Measurements from ENCODE around the gene TESK1.

TESK1 gene, protein sequence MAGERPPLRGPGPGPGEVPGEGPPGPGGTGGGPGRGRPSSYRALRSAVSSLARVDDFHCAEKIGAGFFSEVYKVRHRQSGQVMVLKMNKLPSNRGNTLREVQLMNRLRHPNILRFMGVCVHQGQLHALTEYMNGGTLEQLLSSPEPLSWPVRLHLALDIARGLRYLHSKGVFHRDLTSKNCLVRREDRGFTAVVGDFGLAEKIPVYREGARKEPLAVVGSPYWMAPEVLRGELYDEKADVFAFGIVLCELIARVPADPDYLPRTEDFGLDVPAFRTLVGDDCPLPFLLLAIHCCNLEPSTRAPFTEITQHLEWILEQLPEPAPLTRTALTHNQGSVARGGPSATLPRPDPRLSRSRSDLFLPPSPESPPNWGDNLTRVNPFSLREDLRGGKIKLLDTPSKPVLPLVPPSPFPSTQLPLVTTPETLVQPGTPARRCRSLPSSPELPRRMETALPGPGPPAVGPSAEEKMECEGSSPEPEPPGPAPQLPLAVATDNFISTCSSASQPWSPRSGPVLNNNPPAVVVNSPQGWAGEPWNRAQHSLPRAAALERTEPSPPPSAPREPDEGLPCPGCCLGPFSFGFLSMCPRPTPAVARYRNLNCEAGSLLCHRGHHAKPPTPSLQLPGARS

DNA sequence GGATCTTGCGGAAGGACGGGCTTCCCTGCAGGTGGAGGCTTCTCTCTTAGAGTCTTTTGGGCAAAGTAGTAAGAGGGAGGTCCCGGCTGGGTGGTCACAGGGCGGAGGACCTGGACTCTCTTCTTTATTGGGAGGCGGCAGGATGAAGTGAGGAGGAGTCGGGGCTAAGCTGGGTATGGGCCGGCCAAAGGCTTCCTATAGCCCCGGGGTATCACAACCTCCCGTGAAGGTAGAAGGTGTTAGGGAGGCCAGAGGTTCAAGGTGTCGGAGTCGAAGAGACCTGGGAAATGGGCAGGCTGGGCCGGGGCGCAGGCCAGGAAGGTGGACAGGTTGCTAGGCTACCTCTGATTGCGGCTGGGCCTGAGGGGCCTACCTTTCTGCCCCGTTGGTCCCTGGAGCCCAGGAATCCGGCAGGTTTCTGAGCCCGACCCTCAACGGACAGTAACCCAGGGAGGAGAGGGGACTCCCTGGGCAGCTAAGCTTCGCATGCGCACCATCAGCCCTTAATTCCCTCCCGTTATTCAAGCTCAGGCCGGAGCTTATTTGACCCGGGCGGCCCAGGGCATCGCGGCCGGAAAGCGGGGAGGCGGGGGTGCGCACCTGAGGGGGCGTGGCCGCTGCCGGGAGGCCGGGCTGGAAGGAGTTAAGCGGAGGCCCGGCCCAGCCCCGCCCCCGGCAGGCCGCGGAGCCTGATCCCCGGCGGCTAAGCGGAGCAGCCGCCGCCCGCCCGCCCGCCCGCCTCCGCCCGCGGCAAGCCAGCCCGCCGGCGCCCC lies at the start of gene TESK1:
TSS of gene TESK1 (plus strand) at position 685 of the 773 bp plus-strand sequence. CDS start 358 bp downstream, outside the sequence.
- Histone ChIP-seq H3K9me3 (ENCODE audit: control insufficient read depth, insufficient read depth, low read length) (no peaks in the 10 kb centered on the region), H3K4me3 (ENCODE audit: low read depth, low read length) (peak within 1 kb of the TSS; percentile 77), H3K4me1 (ENCODE audit: control insufficient read depth, insufficient read depth, low read length) (peaks cover 10% of the 10 kb centered on the region; the same call in 1 of the 2 replicates), H3K27me3 (ENCODE audit: control insufficient read depth, insufficient read depth, low read length) (no peaks in the 10 kb centered on the region), H3K27ac (ENCODE audit: low read depth, low read length) (peak within 1 kb of the TSS; percentile 72), H3K9ac (ENCODE audit: low read depth, low read length) (peak within 1 kb of the TSS; percentile 44), H3K36me3 (ENCODE audit: control insufficient read depth, insufficient read depth, low read length) (peaks cover 25% of the 10 kb centered on the region)

DNA sequence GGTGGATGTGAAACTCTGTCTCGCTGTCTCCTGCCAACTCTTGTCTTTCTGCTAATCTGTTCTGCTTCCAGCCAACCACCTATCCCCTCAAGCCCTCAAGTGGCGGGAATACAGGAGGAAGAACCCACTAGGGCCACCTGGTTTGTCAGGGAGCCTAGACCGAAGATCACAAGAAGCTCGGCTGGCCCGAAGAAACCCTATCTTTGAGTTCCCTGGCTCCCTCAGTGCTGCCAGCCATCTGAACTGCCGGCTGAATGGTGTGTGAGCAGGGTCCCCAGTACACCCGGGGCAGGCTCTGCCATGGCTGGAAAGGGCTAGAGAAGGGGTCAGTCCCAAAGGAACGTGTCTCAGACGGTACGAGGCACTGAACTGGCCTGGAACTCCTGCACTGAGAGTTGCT lies 49.2 kb upstream of the TESK1 start:
- no peak overlapping the region for H3K9ac ChIP-seq (ENCODE audit: low read depth, low read length)
- H3K9me3 ChIP-seq (ENCODE audit: control insufficient read depth, insufficient read depth, low read length): no peaks in the 10 kb centered on the region
- peaks cover 5% of the 10 kb centered on the region; the same call in 1 of the 2 replicates for H3K4me1 ChIP-seq (ENCODE audit: control insufficient read depth, insufficient read depth, low read length)
- H3K27ac ChIP-seq (ENCODE audit: low read depth, low read length): no peak overlapping the region
- H3K36me3 ChIP-seq (ENCODE audit: control insufficient read depth, insufficient read depth, low read length): peaks cover 14% of the 10 kb centered on the region; the same call in 1 of the 2 replicates
- H3K4me3 ChIP-seq (ENCODE audit: low read depth, low read length): no peak overlapping the region
- H3K27me3 ChIP-seq (ENCODE audit: control insufficient read depth, insufficient read depth, low read length): no peaks in the 10 kb centered on the region

DNA sequence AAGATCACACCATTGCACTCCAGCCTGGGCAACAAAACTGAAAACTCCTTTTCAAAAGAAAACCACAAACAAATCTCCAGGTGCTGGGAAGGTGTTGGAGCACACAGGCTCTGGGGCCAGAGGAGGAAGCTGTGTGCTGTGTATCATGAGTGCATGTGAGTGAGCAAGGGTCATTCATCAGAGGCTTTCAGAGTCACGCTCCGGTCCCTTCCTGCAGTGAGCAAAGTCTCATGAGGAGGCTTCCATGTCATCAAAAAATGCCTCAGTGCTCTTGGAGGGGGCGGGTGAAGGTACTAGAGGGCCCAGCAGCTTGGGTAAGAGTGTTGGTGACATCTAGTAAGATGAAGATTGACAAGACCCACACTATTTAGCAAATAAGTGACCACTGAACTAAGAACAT lies 48.3 kb upstream of the TESK1 start:
- Histone ChIP-seq H3K27ac (ENCODE audit: low read depth, low read length) (no peak overlapping the region), H3K36me3 (ENCODE audit: control insufficient read depth, insufficient read depth, low read length) (peaks cover 14% of the 10 kb centered on the region; the same call in 1 of the 2 replicates), H3K4me3 (ENCODE audit: low read depth, low read length) (no peak overlapping the region), H3K27me3 (ENCODE audit: control insufficient read depth, insufficient read depth, low read length) (no peaks in the 10 kb centered on the region), H3K9me3 (ENCODE audit: control insufficient read depth, insufficient read depth, low read length) (no peaks in the 10 kb centered on the region), H3K4me1 (ENCODE audit: control insufficient read depth, insufficient read depth, low read length) (peaks cover 5% of the 10 kb centered on the region; the same call in 1 of the 2 replicates), H3K9ac (ENCODE audit: low read depth, low read length) (no peak overlapping the region)

DNA sequence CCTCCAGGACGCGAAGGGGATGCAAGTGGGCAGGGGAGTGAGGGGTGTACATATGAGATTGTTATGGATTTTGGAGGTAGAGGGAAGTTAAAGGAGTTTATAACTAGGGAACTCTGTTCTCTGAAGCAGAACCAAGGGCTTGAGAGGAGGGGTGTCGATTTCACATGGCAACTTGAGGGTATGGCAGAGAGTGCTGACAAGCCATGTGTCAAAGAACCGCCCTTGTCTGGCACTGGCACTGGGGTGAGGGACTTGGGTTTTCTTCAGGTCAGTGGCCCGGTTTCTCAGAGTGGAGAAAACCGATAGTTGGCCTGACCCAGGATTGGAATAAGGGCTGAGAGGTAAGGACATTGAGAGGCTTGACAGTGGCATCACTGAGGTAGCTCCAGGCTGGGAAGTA lies 47.7 kb upstream of the TESK1 start:
- Histone ChIP-seq H3K27ac (ENCODE audit: low read depth, low read length) (no peak overlapping the region), H3K36me3 (ENCODE audit: control insufficient read depth, insufficient read depth, low read length) (peaks cover 14% of the 10 kb centered on the region; the same call in 1 of the 2 replicates), H3K9ac (ENCODE audit: low read depth, low read length) (no peak overlapping the region), H3K4me1 (ENCODE audit: control insufficient read depth, insufficient read depth, low read length) (peaks cover 5% of the 10 kb centered on the region; the same call in 1 of the 2 replicates), H3K9me3 (ENCODE audit: control insufficient read depth, insufficient read depth, low read length) (no peaks in the 10 kb centered on the region), H3K27me3 (ENCODE audit: control insufficient read depth, insufficient read depth, low read length) (no peaks in the 10 kb centered on the region), H3K4me3 (ENCODE audit: low read depth, low read length) (no peak overlapping the region)

- H3K27ac ChIP-seq (ENCODE audit: low read depth, low read length): no peak overlapping the region
- H3K4me1 ChIP-seq (ENCODE audit: control insufficient read depth, insufficient read depth, low read length): peaks cover 5% of the 10 kb centered on the region; the same call in 1 of the 2 replicates
- no peaks in the 10 kb centered on the region for H3K27me3 ChIP-seq (ENCODE audit: control insufficient read depth, insufficient read depth, low read length)
- H3K36me3 ChIP-seq (ENCODE audit: control insufficient read depth, insufficient read depth, low read length): peaks cover 14% of the 10 kb centered on the region; the same call in 1 of the 2 replicates
- no peak overlapping the region for H3K4me3 ChIP-seq (ENCODE audit: low read depth, low read length)
- H3K9ac ChIP-seq (ENCODE audit: low read depth, low read length): no peak overlapping the region
- H3K9me3 ChIP-seq (ENCODE audit: control insufficient read depth, insufficient read depth, low read length): no peaks in the 10 kb centered on the region
Measured at GRCh38 chr9:35558185-35558584, 46.9 kb upstream of the TESK1 start.

DNA sequence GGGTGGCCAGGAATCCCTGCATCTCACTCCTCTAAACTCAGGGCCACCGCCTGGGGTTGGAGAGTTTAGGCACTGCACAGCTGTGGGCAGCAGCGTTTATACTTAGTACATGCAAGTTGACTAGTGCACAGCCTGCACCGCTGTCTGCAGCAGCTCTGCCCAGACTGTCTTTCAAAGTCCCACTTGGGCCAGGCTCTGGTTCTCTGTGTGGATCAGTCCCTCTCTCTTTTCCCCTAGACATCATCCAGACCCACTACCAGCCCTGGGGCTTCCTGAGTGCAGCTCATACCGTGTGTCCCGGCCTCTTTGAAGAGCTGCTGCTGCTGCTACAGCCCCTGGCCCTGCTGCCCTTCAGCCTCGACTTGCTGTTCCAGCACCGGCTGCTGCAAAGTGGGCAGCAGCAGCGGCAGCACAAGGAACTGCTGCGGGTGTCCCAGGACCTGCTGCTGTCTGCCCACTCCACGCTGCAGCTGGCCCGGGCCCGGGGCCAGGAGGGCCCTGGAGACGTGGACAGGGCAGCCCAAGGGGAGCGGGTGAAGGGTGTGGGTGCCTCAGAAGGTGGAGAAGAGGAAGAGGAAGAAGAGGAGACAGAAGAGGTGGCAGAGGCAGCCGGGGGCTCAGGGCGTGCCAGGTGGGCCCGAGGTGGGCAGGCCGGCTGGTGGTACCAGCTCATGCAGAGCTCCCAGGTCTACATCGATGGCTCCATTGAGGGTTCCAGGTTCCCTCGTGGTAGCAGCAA lies 45.1 kb upstream of the TESK1 start:
- no peak overlapping the region for H3K27ac ChIP-seq (ENCODE audit: low read depth, low read length)
- no peaks in the 10 kb centered on the region for H3K27me3 ChIP-seq (ENCODE audit: control insufficient read depth, insufficient read depth, low read length)
- H3K9me3 ChIP-seq (ENCODE audit: control insufficient read depth, insufficient read depth, low read length): no peaks in the 10 kb centered on the region
- no peak overlapping the region for H3K9ac ChIP-seq (ENCODE audit: low read depth, low read length)
- H3K4me3 ChIP-seq (ENCODE audit: low read depth, low read length): no peak overlapping the region
- H3K36me3 ChIP-seq (ENCODE audit: control insufficient read depth, insufficient read depth, low read length): peaks cover 14% of the 10 kb centered on the region; the same call in 1 of the 2 replicates
- no peaks in the 10 kb centered on the region for H3K4me1 ChIP-seq (ENCODE audit: control insufficient read depth, insufficient read depth, low read length)

DNA sequence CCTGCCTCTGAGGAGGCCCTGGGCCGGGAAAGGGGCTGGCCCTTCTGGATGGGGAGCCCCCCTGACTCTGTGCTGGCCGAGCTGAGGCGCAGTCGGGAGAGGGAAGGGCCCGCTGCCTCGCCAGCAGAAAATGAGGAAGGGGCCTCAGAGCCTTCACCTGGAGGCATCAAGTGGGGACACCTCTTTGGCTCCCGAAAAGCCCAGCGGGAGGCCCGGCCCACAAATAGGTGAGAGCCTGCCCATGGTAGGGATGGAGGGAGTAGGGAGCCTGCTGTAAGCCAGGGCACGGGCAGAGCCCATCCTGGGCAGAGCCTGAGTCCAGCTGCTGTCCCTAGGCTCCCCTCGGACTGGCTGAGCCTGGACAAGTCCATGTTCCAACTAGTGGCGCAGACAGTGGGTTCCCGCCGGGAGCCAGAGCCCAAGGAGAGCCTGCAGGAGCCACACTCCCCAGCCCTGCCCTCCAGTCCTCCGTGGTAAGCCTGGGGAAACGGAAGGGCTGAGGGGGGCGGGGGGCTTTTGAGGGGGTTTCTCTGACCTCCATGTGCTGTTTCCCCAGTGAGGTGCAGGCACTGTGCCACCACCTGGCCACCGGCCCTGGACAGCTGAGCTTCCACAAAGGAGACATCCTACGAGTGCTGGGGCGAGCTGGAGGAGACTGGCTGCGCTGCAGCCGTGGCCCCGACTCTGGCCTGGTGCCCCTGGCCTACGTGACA lies 44.3 kb upstream of the TESK1 start:
- H3K27me3 ChIP-seq (ENCODE audit: control insufficient read depth, insufficient read depth, low read length): no peaks in the 10 kb centered on the region
- H3K4me3 ChIP-seq (ENCODE audit: low read depth, low read length): no peak overlapping the region
- H3K9ac ChIP-seq (ENCODE audit: low read depth, low read length): no peak overlapping the region
- H3K9me3 ChIP-seq (ENCODE audit: control insufficient read depth, insufficient read depth, low read length): no peaks in the 10 kb centered on the region
- H3K36me3 ChIP-seq (ENCODE audit: control insufficient read depth, insufficient read depth, low read length): peaks cover 10% of the 10 kb centered on the region; the same call in 1 of the 2 replicates
- H3K4me1 ChIP-seq (ENCODE audit: control insufficient read depth, insufficient read depth, low read length): no peaks in the 10 kb centered on the region
- H3K27ac ChIP-seq (ENCODE audit: low read depth, low read length): no peak overlapping the region

DNA sequence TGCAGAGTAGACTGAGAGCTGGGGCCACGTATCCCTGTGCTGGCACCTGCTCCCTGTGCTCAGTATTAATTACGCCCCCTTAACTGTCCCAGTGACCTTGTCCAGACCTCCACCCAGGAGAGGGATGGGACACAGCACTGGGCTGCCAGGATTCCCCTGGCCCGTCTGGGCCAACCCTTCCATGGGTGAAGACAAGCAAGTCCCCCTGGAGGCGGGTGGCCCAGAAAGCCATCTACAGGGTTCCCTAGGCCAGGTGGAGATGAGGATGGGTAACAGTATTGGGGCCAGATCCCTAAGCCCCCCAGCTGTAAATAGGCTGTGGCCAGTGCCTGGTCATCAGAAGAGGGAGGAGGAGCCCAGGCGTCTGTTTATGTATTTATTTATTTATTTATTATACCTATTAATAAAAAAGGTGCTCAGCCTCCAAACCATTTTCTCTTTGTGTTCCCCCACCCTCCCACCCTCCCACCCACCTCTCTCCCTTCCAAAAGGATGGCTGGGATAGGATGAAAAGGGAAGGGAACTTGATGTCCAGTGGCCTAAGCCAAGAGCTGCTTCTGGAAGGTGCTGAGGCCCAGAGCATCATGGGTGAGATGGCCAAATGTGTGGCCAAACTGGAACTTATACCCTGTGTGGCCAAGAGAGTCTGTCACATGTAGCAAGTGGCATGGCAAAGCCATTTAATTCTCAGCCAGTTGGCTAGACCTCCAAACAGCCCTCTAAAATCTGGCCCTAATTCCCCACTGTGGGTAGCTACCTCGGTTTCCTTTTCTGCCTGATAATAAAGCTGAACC lies 43.4 kb upstream of the TESK1 start:
- Histone ChIP-seq H3K27ac (ENCODE audit: low read depth, low read length) (no peak overlapping the region), H3K4me3 (ENCODE audit: low read depth, low read length) (no peak overlapping the region), H3K9ac (ENCODE audit: low read depth, low read length) (no peak overlapping the region), H3K4me1 (ENCODE audit: control insufficient read depth, insufficient read depth, low read length) (no peaks in the 10 kb centered on the region), H3K36me3 (ENCODE audit: control insufficient read depth, insufficient read depth, low read length) (peaks cover 5% of the 10 kb centered on the region; the same call in 1 of the 2 replicates), H3K9me3 (ENCODE audit: control insufficient read depth, insufficient read depth, low read length) (no peaks in the 10 kb centered on the region), H3K27me3 (ENCODE audit: control insufficient read depth, insufficient read depth, low read length) (no peaks in the 10 kb centered on the region)

DNA sequence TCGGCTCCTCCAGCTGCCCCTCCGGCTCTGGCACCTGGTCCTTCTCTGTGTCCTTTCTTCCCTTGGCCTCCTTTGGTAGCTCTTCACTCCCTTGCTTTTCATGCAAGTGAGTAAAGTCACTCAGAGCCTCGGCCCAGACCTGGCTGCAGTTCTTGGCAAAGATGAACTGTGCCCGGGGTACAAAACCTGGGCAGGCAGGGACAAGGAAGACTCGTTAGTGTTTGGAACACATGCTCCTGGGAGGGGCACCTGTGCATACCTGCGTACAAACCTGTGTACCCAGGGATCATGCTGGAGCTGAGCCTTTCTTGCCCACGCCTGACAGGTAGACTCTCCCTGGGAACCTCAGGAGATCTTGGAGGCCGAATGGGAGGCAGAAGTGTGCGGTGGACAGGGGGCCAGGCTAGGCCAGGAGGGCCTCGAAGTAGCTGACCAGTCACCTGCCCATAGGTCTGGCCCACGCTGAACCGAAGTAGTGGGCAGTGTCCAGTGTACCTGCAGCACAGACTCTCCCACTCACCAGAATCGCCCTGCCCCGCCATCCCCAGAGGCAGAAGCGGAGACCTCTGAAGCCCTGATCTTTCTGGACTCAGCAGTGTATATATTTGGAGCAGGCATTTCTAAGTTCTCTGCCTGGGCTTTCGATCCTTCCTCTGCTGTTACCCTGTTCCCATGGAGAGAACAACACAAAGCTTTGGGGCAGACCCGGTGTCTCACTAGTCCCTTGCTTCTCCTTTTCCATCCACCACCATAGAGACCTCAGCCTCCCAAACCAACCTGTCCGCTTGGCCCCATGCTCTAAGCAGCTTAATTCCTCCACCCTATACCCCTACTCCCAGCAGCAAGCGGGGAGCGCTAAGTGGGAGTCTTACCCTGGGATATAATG lies 41.9 kb upstream of the TESK1 start:
- H3K9me3 ChIP-seq (ENCODE audit: control insufficient read depth, insufficient read depth, low read length): no peaks in the 10 kb centered on the region
- peaks cover 5% of the 10 kb centered on the region; the same call in 1 of the 2 replicates for H3K36me3 ChIP-seq (ENCODE audit: control insufficient read depth, insufficient read depth, low read length)
- no peak overlapping the region for H3K27ac ChIP-seq (ENCODE audit: low read depth, low read length)
- no peaks in the 10 kb centered on the region for H3K27me3 ChIP-seq (ENCODE audit: control insufficient read depth, insufficient read depth, low read length)
- no peak overlapping the region for H3K4me3 ChIP-seq (ENCODE audit: low read depth, low read length)
- H3K4me1 ChIP-seq (ENCODE audit: control insufficient read depth, insufficient read depth, low read length): no peaks in the 10 kb centered on the region
- no peak overlapping the region for H3K9ac ChIP-seq (ENCODE audit: low read depth, low read length)

Data from HUES48 (cell line).